ENCODE data around the gene TRIM69.
"Not testable (repeated sequence)": the region's sequence is repeated elsewhere in the genome, so short reads cannot be mapped to it uniquely, and the experiment has no call there.

TRIM69 gene

DNA sequence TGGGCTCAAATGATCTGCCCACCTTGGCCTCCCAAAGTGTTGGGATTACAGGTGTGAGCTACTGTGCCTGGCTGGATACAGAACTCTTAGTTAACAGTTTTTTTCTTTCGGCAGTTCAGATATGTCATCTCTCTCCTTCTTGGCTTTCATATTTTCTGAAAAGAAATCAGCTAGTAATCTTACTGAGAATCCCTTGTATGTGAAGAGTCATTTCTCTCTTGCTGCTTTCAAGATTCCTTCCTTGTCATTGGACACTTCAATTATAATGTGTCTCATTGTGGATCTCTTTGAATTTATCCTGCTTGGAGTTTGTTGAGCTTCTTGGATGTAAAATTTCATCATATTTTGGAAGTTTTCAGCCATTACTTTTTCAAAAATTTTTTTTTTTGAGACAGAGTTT, 17.0 kb downstream of the TRIM69 start:
- no peak for DNase-seq

DNA sequence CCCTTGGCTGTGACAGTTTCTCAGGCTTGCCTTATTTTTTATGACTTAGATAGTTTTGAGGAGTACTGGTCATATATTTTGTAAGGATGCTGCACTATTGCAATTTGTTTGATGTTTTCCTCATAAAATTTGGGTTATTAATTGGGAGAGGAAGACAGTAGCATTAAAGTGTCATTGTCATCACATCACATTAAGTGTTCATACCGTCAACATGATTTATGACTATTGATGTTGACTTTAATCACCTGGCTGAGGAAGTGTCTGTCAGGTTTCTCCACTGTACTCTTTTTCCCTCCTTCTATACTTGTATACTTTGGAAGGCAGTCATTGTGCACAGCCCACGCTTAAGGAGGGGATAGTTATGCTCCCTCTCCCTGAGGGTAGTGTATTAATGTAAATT, 26.9 kb downstream of the TRIM69 start:
- DNase-seq, result no peak

DNA sequence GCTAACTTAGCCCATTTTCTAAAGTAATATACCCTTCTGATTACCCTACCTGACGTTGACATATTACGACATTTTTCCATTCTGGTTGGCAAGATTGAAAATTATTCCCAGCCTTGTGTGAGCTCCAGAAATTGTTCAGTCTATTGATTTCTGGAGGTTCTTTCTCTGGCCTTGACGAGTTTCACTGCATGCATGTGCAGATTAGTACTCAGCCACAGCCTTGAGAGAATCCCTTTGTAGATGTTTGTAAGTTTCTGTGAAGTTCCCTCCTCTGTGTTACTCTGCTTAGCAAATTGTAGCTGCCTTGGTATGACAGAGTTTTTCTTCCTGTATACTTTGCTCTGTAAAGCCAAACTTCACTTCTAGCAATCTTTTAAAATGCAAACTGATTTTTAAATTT, 27.5 kb downstream of the TRIM69 start:
- DNase-seq, result no peak

DNA sequence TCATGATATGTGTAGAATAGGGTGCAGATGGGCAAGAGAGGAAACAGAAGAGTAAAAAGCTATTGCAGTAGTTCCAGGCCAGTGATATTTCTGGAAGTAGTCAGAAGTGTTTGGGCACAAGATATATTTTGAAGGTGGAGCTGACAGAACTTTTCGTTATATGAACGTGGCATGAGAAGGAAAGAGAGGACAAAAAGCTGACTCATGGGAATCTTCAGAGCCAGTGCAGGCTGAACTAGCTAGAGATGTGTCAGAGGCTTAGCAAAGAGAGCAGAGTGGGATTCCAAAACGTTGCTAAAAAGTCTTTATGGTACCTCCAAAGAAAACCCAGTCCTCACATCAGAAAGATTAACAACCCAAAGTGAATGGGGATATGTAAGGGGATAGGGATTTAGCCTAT, 28.7 kb downstream of the TRIM69 start:
- DNase-seq, result no peak

GRCh38 chr15:44769521-44769920, 33.2 kb downstream of the TRIM69 start:
- DNase-seq, result no peak

GRCh38 chr15:44770715-44771114, 34.4 kb downstream of the TRIM69 start:
- not testable (repeated sequence) for DNase-seq

GRCh38 chr15:44775953-44776352, 39.6 kb downstream of the TRIM69 start:
- DNase-seq, result no peak

GRCh38 chr15:44779761-44780160, 43.4 kb downstream of the TRIM69 start:
- DNase-seq, result no peak

DNA sequence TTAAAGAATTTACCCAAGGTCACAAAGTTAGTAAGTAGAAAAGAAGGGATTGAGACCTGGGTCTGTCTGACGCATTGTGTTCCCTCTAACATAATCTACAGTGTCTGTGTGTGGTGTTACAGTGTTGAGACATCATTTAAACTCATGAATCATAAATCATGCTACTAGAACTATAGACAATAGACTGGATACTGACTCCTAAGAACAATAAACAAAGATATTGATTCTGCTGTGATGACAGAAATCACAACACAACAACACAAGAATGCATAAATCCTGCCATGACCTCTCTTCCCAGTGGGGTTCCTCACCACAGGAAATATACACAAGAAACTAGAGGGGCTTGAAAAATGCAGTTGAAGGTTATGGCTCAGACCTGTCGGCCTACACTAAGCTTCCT, 44.3 kb downstream of the TRIM69 start:
- no peak for DNase-seq

- no peak for DNase-seq
Measured at GRCh38 chr15:44781128-44781810, 44.9 kb downstream of the TRIM69 start.

DNA sequence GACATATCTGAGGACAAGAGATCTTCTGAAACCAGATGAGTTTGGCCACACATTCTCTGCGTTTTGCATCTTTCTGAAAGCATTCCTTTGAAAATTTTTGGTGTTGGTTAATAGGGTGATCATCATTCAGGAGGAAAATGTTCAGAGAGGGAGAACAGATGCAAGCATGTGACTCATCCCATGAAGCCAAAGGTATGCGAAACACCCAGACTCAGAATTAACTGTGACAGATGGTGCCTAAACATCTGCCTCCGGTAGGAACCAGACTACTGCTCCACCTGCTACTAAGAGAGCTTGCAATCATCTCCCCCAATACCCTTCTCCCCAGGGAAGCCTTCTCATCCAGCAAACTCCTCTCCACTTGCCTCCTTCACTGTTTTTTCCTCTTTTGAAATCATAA, 46.2 kb downstream of the TRIM69 start:
- no peak for DNase-seq

DNA sequence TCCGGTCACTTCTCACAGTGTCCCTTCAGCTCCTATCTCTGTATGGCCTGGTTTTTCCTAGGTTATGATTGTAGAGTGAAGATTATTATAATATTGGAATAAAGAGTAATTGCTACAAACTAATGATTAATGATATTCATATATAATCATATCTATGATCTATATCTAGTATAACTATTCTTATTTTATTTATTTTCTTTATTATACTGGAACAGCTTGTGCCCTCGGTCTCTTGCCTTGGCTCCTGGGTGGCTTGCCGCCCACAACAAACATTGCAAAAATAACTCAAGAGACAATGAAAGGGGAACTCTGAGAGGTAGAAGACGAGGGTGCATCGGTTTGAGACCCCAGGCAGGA, 48.6 kb downstream of the TRIM69 start:
- not testable (repeated sequence) for DNase-seq

DNA sequence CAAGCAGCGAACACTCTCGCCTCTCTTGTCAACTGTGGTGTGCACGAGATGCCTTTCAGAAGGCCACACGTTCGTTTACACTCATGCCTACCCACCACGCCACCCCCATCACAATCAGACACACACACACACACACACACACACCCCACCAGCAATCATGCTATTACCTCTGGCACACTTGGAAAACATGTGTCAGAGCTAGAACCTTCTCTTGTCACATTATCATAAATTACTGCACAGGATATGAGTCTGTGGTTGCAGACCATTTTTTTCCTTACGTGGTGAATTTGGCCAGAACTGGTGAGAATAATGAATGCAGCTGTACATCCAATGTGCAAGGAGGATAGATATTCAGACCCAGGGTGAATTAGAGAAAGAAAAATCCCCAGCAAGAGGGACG, 52.4 kb downstream of the TRIM69 start:
- DNase-seq, result peak; percentile 63

DNA sequence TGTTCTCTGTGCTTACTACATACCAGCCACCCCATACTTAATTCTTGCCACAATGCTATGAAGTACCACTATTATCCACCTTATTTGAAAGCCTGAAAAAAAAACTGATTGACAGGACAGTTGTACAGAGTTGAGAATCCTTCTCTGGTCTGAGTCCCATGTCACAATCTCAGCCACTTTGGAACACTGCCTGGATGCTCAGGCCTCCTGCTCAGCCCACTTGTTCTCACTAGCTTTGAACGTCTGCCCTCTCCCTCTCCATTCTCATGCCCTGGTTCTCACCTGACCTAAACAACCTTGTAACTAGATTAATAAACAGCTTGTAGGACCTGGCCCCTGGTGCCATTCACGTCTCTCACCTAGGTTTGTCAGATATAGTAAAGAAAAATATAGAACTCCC, 53.9 kb downstream of the TRIM69 start:
- no peak for DNase-seq

DNA sequence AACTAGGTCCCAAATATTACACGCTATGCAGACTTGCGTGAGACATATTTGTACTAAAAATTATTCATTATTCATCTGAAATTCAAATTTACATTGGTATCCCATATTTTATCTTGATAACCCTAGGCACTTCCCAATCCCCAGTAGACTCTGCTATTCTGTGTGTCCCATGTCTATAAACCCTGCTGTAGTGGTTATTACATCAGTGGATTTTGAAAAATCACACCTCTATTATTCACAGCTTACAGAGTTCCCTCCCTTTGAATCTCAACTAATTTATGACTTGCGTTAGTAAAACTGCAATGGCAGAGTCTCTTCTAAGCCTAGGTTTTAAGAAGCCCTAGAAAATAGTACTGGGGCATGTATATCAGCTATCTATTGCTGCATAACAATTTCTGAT, 54.3 kb downstream of the TRIM69 start:
- DNase-seq, result no peak

DNA sequence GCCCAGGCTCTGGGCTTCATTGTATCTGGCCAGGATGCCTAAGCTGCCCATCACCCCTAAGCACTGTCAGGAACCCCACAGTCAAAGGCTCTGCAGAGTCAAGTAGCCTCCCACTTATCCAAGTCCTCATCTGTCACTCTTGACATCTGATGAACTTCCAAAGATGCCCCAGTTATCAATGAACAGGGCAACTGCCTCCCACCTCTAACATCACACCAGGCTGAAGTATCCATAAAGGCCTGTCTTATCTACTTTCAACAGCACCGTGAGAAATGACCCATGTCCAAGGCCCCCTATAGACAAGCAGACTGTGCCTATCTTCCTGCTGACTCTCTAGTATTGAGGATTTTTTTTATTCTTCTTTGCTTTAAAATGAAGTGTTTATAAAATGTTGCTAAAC, 56.4 kb downstream of the TRIM69 start:
- DNase-seq, result no peak

- no peak for DNase-seq
Measured at GRCh38 chr15:44794072-44794471, 57.7 kb downstream of the TRIM69 start.

- no peak for DNase-seq
Measured at GRCh38 chr15:44796508-44796907, 60.2 kb downstream of the TRIM69 start.

DNA sequence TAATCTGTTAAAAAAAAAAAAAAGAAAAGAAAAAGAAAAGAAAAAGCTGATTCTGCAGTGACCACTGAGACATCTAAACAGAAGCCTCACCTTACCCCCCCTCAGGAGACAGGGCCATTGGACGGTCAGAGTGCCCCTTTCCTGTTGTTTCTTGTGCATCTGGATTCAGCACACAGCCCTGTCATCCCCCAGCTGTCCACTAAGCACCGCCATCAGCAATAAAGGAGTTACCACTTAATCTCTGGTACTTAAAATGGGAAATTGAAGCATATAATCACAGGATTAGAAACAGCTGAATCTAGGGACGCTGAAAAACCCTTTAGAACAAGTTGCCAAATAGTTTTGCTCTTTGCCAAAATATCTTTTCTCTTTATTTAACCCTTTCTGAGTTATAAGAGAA, 62.5 kb downstream of the TRIM69 start:
- no peak for DNase-seq

- DNase-seq, result no peak
Measured at GRCh38 chr15:44801364-44801763, 65.0 kb downstream of the TRIM69 start.

DNA sequence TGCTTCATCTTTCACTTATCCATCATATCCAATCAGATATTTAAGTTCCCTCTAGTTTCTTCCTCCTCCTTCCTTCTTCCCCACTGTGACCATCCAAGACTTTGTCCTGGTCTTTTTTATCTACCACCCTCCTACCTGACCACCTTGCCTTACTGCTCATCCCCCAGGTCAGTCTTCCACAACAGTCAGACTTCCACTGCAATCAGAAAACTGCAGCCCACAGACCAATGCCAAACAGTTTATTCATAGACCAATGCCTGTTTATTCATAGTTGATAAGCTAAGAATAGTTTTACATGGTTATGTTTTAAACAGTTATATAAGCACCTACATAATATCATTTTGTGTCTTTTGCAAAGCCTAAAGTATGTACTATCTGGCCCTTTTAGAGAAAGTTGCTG, 65.5 kb downstream of the TRIM69 start:
- DNase-seq, result no peak

DNA sequence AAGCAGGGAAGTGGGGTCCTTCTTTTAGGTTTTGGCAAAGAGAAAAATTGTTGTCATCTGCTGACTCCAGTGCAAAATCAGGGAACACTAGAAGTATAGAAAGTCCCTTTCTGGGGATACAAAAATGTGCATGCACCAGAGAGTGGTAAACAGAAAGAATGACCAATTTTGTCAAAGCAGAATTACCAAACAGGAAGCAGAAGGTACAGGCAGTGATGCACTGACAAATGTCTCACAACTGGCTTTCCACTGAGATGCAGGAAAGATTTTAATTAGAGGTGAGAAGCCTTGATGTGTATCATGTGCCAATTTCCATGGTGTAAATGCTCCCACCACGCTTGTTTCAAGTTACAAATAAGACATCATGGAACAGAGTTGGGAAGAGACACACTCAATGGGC, 66.0 kb downstream of the TRIM69 start:
- no peak for DNase-seq

- no peak for DNase-seq
Measured at GRCh38 chr15:44804298-44805046, 68.1 kb downstream of the TRIM69 start.

GRCh38 chr15:44808557-44808956, 72.2 kb downstream of the TRIM69 start:
- DNase-seq, result no peak

DNA sequence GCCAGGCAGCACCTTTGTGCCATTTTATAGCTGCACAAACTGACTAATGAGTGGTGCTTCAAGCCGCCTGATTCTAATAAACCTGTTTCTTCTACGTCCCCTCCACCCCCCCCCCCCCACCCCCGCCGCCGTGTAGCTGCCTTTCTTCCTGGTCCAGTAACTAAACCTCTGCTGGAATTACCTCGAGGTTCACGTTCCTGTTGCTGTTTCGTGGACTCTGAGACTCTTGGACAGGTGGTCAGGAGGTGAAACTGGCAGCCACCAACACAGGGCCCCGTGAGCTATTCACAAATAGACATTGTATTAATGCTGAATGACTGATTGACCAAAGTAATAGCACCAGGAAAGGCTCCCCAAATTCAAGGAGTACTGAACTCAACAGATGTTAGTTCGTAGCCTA, 73.9 kb downstream of the TRIM69 start:
- no peak for DNase-seq
